Neural cell (in vitro differentiated cells): ENCODE results near the gene PTPRO. TPM values are rescaled to one million over a fixed set of nuclear protein-coding genes. Genes with fewer than 3 reads are reported as not detected.

ENCODE experiments used
- H2AFZ ChIP-seq: fragments of 200-600, 300-800 bp; sonication (generic), shearing (Covaris generic); 2 replicates; pipeline ENCODE4 v1.6.0; 2014; ENCODE audit warnings: low read depth, mild to moderate bottlenecking, antibody characterized with exemption, low read length, moderate library complexity
- H3F3A ChIP-seq: fragments of 200-600 bp; shearing (Covaris generic); 2 replicates; pipeline ENCODE4 v1.6.1; 2016; ENCODE audit warnings: mild to moderate bottlenecking, moderate library complexity, mixed read lengths, antibody characterized with exemption, low read length; ENCODE audit not compliant: insufficient read depth, poor library complexity, severe bottlenecking
- H3K27ac ChIP-seq: fragments of 200-600, 300-800 bp; sonication (generic), shearing (Covaris generic); 2 replicates; pipeline ENCODE4 v1.5.1; 2014; ENCODE audit warnings: mild to moderate bottlenecking, low read length, moderate library complexity
- H3K27me3 ChIP-seq: fragments of 300-800, 200-600 bp; sonication (generic), shearing (Covaris generic); 2 replicates; pipeline ENCODE4 v1.6.0; 2014; ENCODE audit warnings: mild to moderate bottlenecking, low read depth, low read length, moderate library complexity; ENCODE audit not compliant: insufficient read depth
- H3K36me3 ChIP-seq: fragments of 300-800, 200-600 bp; sonication (generic), shearing (Covaris generic); 2 replicates; pipeline ENCODE4 v1.5.1; 2014; ENCODE audit warnings: mild to moderate bottlenecking, antibody characterized with exemption, low read length, moderate library complexity; ENCODE audit not compliant: insufficient read depth
- H3K4me2 ChIP-seq: fragments of 300-800, 200-600 bp; sonication (generic), shearing (Covaris generic); 2 replicates; pipeline ENCODE4 v1.6.0; 2014; ENCODE audit warnings: mild to moderate bottlenecking, low read length
- H3K4me3 ChIP-seq: fragments of 300-800, 200-600 bp; sonication (generic), shearing (Covaris generic); 2 replicates; pipeline ENCODE4 v1.5.1; 2014; ENCODE audit warnings: mild to moderate bottlenecking, low read length, moderate library complexity
- H3K79me2 ChIP-seq: fragments of 200-600 bp; shearing (Covaris generic); replicated peaks from 2 replicates; pipeline ENCODE4 v1.6.0; 2014; ENCODE audit warnings: mild to moderate bottlenecking, low read length, moderate library complexity; ENCODE audit not compliant: insufficient read depth
- H3K9ac ChIP-seq: fragments of 300-800, 200-600 bp; sonication (generic), shearing (Covaris generic); 2 replicates; pipeline ENCODE4 v1.6.1; 2016; ENCODE audit warnings: mild to moderate bottlenecking, low read length, mixed read lengths
- H3K9me2 ChIP-seq: fragments of 200-600 bp; shearing (Covaris generic); 2 replicates; pipeline ENCODE4 v1.6.1; 2016; ENCODE audit warnings: mild to moderate bottlenecking, low read length, mixed read lengths; ENCODE audit not compliant: insufficient read depth
- H3K9me3 ChIP-seq: fragments of 200-600, 300-800 bp; sonication (generic), shearing (Covaris generic); 2 replicates; pipeline ENCODE4 v1.6.1; 2016; ENCODE audit warnings: mild to moderate bottlenecking, mixed run types, low read length, moderate library complexity, mixed read lengths
- H4K20me1 ChIP-seq: fragments of 200-600 bp; shearing (Covaris generic); 2 replicates; pipeline ENCODE4 v1.6.1; 2016; ENCODE audit warnings: mild to moderate bottlenecking, mixed run types; ENCODE audit not compliant: insufficient read depth
- CTCF ChIP-seq: fragments of 450-650 bp; IDR thresholded peaks from 2 replicates; pipeline ENCODE4 v1.5.1; 2014; ENCODE audit warnings: antibody characterized with exemption, mild to moderate bottlenecking, moderate library complexity; ENCODE audit not compliant: poor library complexity, severe bottlenecking
- EP300 ChIP-seq: fragments of 450-650 bp; conservative IDR thresholded peaks from 2 replicates; pipeline ENCODE4 v1.6.1; 2014; ENCODE audit warnings: antibody characterized with exemption, mild to moderate bottlenecking, moderate library complexity; ENCODE audit not compliant: poor library complexity, severe bottlenecking
- EZH2 ChIP-seq: fragments of 200-600, 300-800 bp; shearing (Covaris generic), sonication (generic); IDR thresholded peaks from 2 replicates; pipeline ENCODE4 v1.6.1; 2014; ENCODE audit warnings: antibody characterized with exemption, low read length, borderline replicate concordance, mild to moderate bottlenecking; ENCODE audit not compliant: insufficient read depth, poor library complexity, severe bottlenecking
- MXI1 ChIP-seq: fragments of 450-650 bp; conservative IDR thresholded peaks from 2 replicates; pipeline ENCODE4 v1.6.1; 2014; ENCODE audit warnings: antibody characterized with exemption, mild to moderate bottlenecking; ENCODE audit not compliant: poor library complexity, severe bottlenecking
- POLR2AphosphoS5 ChIP-seq: IDR thresholded peaks from 2 replicates; pipeline ENCODE4 v1.6.1; 2012
- RAD21 ChIP-seq: fragments of 450-650 bp; conservative IDR thresholded peaks from 2 replicates; pipeline ENCODE4 v1.6.1; 2014; ENCODE audit warnings: antibody characterized with exemption, mild to moderate bottlenecking, moderate library complexity
- SMC3 ChIP-seq: fragments of 450-650 bp; conservative IDR thresholded peaks from 2 replicates; pipeline ENCODE4 v1.6.1; 2014; ENCODE audit warnings: antibody characterized with exemption, mild to moderate bottlenecking, moderate library complexity; ENCODE audit not compliant: poor library complexity
- TAF1 ChIP-seq: IDR thresholded peaks from 2 replicates; pipeline ENCODE4 v1.6.1; 2012; ENCODE audit warnings: low read depth
- polyA plus RNA-seq: library from polyadenylated mRNA; depleted of rRNA; stranded (reverse); fragments of >200 nt; gene quantifications from 2 replicates; pipeline ENCODE4 v1.2.3, GENCODE V29; 2014
- TF ChIP-seq, protein P1 (sequence below): IDR thresholded peaks from 2 replicates; pipeline ENCODE4 v1.6.1; 2012; ENCODE audit warnings: borderline replicate concordance

Gene PTPRO
- polyA plus RNA-seq, 1 donor from 2014 or later, result 124 TPM

DNA sequence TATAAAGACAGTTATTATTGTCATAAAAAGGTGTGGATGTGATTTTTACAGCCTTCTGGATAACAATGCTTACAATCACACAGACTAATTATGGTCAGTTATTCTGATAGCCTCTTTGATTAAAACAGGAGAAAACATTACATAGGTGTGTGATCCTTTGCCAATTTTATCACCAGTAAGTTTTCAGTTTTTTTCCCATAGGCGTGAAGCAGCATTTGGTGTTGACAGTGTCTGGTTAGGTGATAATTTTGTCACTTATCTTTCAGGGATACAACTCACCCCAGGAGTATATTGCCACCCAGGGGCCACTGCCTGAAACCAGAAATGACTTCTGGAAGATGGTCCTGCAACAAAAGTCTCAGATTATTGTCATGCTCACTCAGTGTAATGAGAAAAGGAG, 258.1 kb downstream of the PTPRO start:
- Histone ChIP-seq H3K36me3 (no peaks in the 10 kb centered on the region), H4K20me1 (no peaks in the 10 kb centered on the region), H3F3A (no peaks in the 10 kb centered on the region), H3K9ac (no peak overlapping the region), H3K4me2 (no peak overlapping the region), H3K4me3 (no peak overlapping the region), H3K27ac (no peak overlapping the region), H3K79me2 (no peaks in the 10 kb centered on the region), H2AFZ (no peak overlapping the region), H3K27me3 (no peaks in the 10 kb centered on the region), H3K9me3 (no peaks in the 10 kb centered on the region), H3K9me2 (no peaks in the 10 kb centered on the region)
- TF ChIP-seq CTCF (no peak), SMC3 (no peak), EZH2 (no peak), RAD21 (no peak), MXI1 (no peak), POLR2AphosphoS5 (no peak)
- TF ChIP-seq, protein P1, sequence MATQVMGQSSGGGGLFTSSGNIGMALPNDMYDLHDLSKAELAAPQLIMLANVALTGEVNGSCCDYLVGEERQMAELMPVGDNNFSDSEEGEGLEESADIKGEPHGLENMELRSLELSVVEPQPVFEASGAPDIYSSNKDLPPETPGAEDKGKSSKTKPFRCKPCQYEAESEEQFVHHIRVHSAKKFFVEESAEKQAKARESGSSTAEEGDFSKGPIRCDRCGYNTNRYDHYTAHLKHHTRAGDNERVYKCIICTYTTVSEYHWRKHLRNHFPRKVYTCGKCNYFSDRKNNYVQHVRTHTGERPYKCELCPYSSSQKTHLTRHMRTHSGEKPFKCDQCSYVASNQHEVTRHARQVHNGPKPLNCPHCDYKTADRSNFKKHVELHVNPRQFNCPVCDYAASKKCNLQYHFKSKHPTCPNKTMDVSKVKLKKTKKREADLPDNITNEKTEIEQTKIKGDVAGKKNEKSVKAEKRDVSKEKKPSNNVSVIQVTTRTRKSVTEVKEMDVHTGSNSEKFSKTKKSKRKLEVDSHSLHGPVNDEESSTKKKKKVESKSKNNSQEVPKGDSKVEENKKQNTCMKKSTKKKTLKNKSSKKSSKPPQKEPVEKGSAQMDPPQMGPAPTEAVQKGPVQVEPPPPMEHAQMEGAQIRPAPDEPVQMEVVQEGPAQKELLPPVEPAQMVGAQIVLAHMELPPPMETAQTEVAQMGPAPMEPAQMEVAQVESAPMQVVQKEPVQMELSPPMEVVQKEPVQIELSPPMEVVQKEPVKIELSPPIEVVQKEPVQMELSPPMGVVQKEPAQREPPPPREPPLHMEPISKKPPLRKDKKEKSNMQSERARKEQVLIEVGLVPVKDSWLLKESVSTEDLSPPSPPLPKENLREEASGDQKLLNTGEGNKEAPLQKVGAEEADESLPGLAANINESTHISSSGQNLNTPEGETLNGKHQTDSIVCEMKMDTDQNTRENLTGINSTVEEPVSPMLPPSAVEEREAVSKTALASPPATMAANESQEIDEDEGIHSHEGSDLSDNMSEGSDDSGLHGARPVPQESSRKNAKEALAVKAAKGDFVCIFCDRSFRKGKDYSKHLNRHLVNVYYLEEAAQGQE, result no peak

- H3F3A ChIP-seq, result no peaks in the 10 kb centered on the region
- no peak overlapping the region for H3K4me2 ChIP-seq
- no peaks in the 10 kb centered on the region for H3K36me3 ChIP-seq
- H3K27me3 ChIP-seq, result no peaks in the 10 kb centered on the region
- no peaks in the 10 kb centered on the region for H3K79me2 ChIP-seq
- no peak overlapping the region for H3K9ac ChIP-seq
- H3K4me3 ChIP-seq, result no peak overlapping the region
- no peak overlapping the region for H3K27ac ChIP-seq
- H4K20me1 ChIP-seq, result no peaks in the 10 kb centered on the region
- H2AFZ ChIP-seq, result no peak overlapping the region
- no peaks in the 10 kb centered on the region for H3K9me3 ChIP-seq
- no peak for TF ChIP-seq EZH2
- TF ChIP-seq TAF1, result no peak
- no peak for TF ChIP-seq CTCF
- no peak for TF ChIP-seq RAD21
- no peak for TF ChIP-seq EP300
- no peak for TF ChIP-seq MXI1
- TF ChIP-seq SMC3, result no peak
- TF ChIP-seq, protein P1, result no peak
- TF ChIP-seq POLR2AphosphoS5, result no peak
- H3K9me2 ChIP-seq, result no peaks in the 10 kb centered on the region
Observed at GRCh38 chr12:15581006-15581405, 258.7 kb downstream of the PTPRO start.
